ENCODE data around the gene OR9A4.
"Not testable (repeated sequence)": the region's sequence is repeated elsewhere in the genome, so short reads cannot be mapped to it uniquely, and the experiment has no call there.

The OR9A4 gene

GRCh38 chr7:141916099-141916498 is at the start of gene OR9A4:
TSS of gene OR9A4 (plus strand) at chr7:141916399. CDS start at chr7:141918876, 2,477 bp downstream.
- DNase-seq: no peak

- no peak for DNase-seq
Observed at GRCh38 chr7:141866974-141867373, 49.2 kb upstream of the OR9A4 start.

GRCh38 chr7:141872931-141873330 is 43.3 kb upstream of the OR9A4 start:
- DNase-seq: no peak

- no peak for DNase-seq
Observed at GRCh38 chr7:141874787-141875186, 41.4 kb upstream of the OR9A4 start.

- DNase-seq: no peak
Observed at GRCh38 chr7:141875453-141875852, 40.7 kb upstream of the OR9A4 start.

GRCh38 chr7:141876371-141876770 is 39.8 kb upstream of the OR9A4 start:
- no peak for DNase-seq

GRCh38 chr7:141877365-141877764 is 38.8 kb upstream of the OR9A4 start:
- no peak for DNase-seq

- DNase-seq: no peak
Observed at GRCh38 chr7:141880960-141881359, 35.2 kb upstream of the OR9A4 start.

GRCh38 chr7:141884539-141885225 is 31.5 kb upstream of the OR9A4 start:
- no peak for DNase-seq

- DNase-seq: no peak
Observed at GRCh38 chr7:141889321-141889720, 26.9 kb upstream of the OR9A4 start.

- no peak for DNase-seq
Observed at GRCh38 chr7:141891336-141891735, 24.9 kb upstream of the OR9A4 start.

- not testable (repeated sequence) for DNase-seq
Observed at GRCh38 chr7:141899366-141899765, 16.8 kb upstream of the OR9A4 start.

- no peak for DNase-seq
Observed at GRCh38 chr7:141906285-141906684, 9.9 kb upstream of the OR9A4 start.

GRCh38 chr7:141911391-141911790 is 4.8 kb upstream of the OR9A4 start:
- no peak for DNase-seq

GRCh38 chr7:141915565-141915964 is 634 bp upstream of the OR9A4 start:
- no peak for DNase-seq

- DNase-seq: no peak
Observed at GRCh38 chr7:141920281-141920680, 4.1 kb downstream of the OR9A4 start.

GRCh38 chr7:141928146-141928844 is 12.1 kb downstream of the OR9A4 start:
- no peak for DNase-seq

GRCh38 chr7:141928845-141929195 is 12.6 kb downstream of the OR9A4 start:
- no peak for DNase-seq

GRCh38 chr7:141930211-141930610 is 14.0 kb downstream of the OR9A4 start:
- no peak for DNase-seq

- no peak for DNase-seq
Observed at GRCh38 chr7:141941075-141941474, 24.9 kb downstream of the OR9A4 start.

- no peak for DNase-seq
Observed at GRCh38 chr7:141943846-141944245, 27.6 kb downstream of the OR9A4 start.

- no peak for DNase-seq
Observed at GRCh38 chr7:141944811-141945210, 28.6 kb downstream of the OR9A4 start.

- no peak for DNase-seq
Observed at GRCh38 chr7:141945356-141945755, 29.2 kb downstream of the OR9A4 start.

- DNase-seq: no peak
Observed at GRCh38 chr7:141946796-141947195, 30.6 kb downstream of the OR9A4 start, which contains the start of gene CLEC5A. TSS of gene CLEC5A (minus strand) at chr7:141946974. CDS start at chr7:141946292, 682 bp downstream.

- no peak for DNase-seq
Observed at GRCh38 chr7:141949021-141949420, 32.8 kb downstream of the OR9A4 start.

Measured in NCI-H82 (cell line).